ELF-1 (cell line): Measurements from ENCODE around the gene EIF2S3.
"Not testable (repeated sequence)": the region's sequence is repeated elsewhere in the genome, so short reads cannot be mapped to it uniquely, and the experiment has no call there.

Experiments used
- DNase-seq: peaks from one replicate; pipeline ENCODE4 v3.0.0-alpha.2; 2016; ENCODE audit warnings: low read depth, low spot score

The EIF2S3 gene

GRCh38 chrX:24054182-24055042 lies at the start of gene EIF2S3:
TSS of gene EIF2S3 (plus strand) at chrX:24054956. CDS start at chrX:24054969, 13 bp downstream.
- DNase-seq: peak; percentile 99

GRCh38 chrX:24005028-24005427 lies 49.7 kb upstream of the EIF2S3 start:
- no peak for DNase-seq

- no peak for DNase-seq
Observed at GRCh38 chrX:24005867-24006266, 48.9 kb upstream of the EIF2S3 start.

- no peak for DNase-seq
Observed at GRCh38 chrX:24012266-24012665, 42.5 kb upstream of the EIF2S3 start.

- DNase-seq: no peak
Observed at GRCh38 chrX:24014388-24015018, 40.3 kb upstream of the EIF2S3 start.

GRCh38 chrX:24017674-24018073 lies 37.1 kb upstream of the EIF2S3 start:
- DNase-seq: no peak

GRCh38 chrX:24018809-24019208 lies 35.9 kb upstream of the EIF2S3 start:
- DNase-seq: no peak

- no peak for DNase-seq
Observed at GRCh38 chrX:24019448-24019847, 35.3 kb upstream of the EIF2S3 start.

GRCh38 chrX:24020306-24020876 lies 34.4 kb upstream of the EIF2S3 start:
- DNase-seq: no peak

- no peak for DNase-seq
Observed at GRCh38 chrX:24023544-24023943, 31.2 kb upstream of the EIF2S3 start.

- DNase-seq: no peak
Observed at GRCh38 chrX:24023972-24024669, 30.6 kb upstream of the EIF2S3 start.

- peak; percentile 90 for DNase-seq
Observed at GRCh38 chrX:24024819-24025740, 29.7 kb upstream of the EIF2S3 start.

GRCh38 chrX:24025741-24026403 lies 28.9 kb upstream of the EIF2S3 start:
- DNase-seq: peak; percentile 77

- peak; percentile 29 for DNase-seq
Observed at GRCh38 chrX:24026432-24026831, 28.3 kb upstream of the EIF2S3 start.

- no peak for DNase-seq
Observed at GRCh38 chrX:24027086-24027485, 27.7 kb upstream of the EIF2S3 start, which contains the start of gene KLHL15. TSS of gene KLHL15 (minus strand) at chrX:24027186. CDS start at chrX:24006693, 20,493 bp downstream.

GRCh38 chrX:24027985-24028384 lies 26.8 kb upstream of the EIF2S3 start:
- DNase-seq: peak; percentile 54

GRCh38 chrX:24030597-24030996 lies 24.2 kb upstream of the EIF2S3 start:
- DNase-seq: no peak

- no peak for DNase-seq
Observed at GRCh38 chrX:24034485-24034884, 20.3 kb upstream of the EIF2S3 start.

- no peak for DNase-seq
Observed at GRCh38 chrX:24037729-24038128, 17.0 kb upstream of the EIF2S3 start.

GRCh38 chrX:24046060-24046459 lies 8.7 kb upstream of the EIF2S3 start:
- not testable (repeated sequence) for DNase-seq
